Neuronal stem cell (in vitro differentiated cells): ENCODE data around the gene PAF1.

Experiments
- DNase-seq: peaks from one replicate; pipeline ENCODE4 v3.0.0-alpha.2; 2013; ENCODE audit warnings: low spot score
- H2AFZ ChIP-seq: one replicate; pipeline ENCODE4 v1.6.1; 2013; ENCODE audit warnings: mild to moderate bottlenecking, low read length, inconsistent platforms
- H2AK5ac ChIP-seq: 2 replicates; pipeline ENCODE4 v1.6.1; 2013; ENCODE audit warnings: low read depth, mild to moderate bottlenecking, inconsistent platforms, low read length, moderate library complexity, mixed read lengths
- H2BK120ac ChIP-seq: 2 replicates; pipeline ENCODE4 v1.6.1; 2013; ENCODE audit warnings: low read depth, mild to moderate bottlenecking, inconsistent platforms, low read length, moderate library complexity, mixed read lengths
- H2BK12ac ChIP-seq: one replicate; pipeline ENCODE4 v1.6.1; 2013; ENCODE audit warnings: low read length, inconsistent platforms
- H2BK15ac ChIP-seq: 2 replicates; pipeline ENCODE4 v1.6.1; 2013; ENCODE audit warnings: mild to moderate bottlenecking, low read length, inconsistent platforms, mixed read lengths
- H2BK5ac ChIP-seq: one replicate; pipeline ENCODE4 v1.6.1; 2013; ENCODE audit warnings: inconsistent platforms, mild to moderate bottlenecking, low read length, moderate library complexity
- H3K14ac ChIP-seq: one replicate; pipeline ENCODE4 v1.6.1; 2013; ENCODE audit warnings: low read length, inconsistent platforms
- H3K18ac ChIP-seq: 2 replicates; pipeline ENCODE4 v1.6.1; 2013; ENCODE audit warnings: low read length, inconsistent platforms
- H3K23ac ChIP-seq: 2 replicates; pipeline ENCODE4 v1.6.1; 2013; ENCODE audit warnings: low read depth, mild to moderate bottlenecking, mixed read lengths, low read length, inconsistent platforms; ENCODE audit not compliant: poor library complexity
- H3K27ac ChIP-seq: replicated peaks from 3 replicates; pipeline ENCODE4 v1.5.1; 2013; ENCODE audit warnings: low read length, inconsistent platforms
- H3K27me3 ChIP-seq, 3 experiments: 2 replicates each; pipeline ENCODE4 v1.6.1; 2013; ENCODE audit warnings: low read length in 3 of 3, mild to moderate bottlenecking in 2 of 3, inconsistent platforms in 1 of 3, low read depth in 1 of 3, mixed read lengths in 1 of 3, moderate library complexity in 1 of 3; ENCODE audit not compliant: control insufficient read depth in 3 of 3, insufficient read depth in 3 of 3
- H3K36me3 ChIP-seq, 2 donors: replicated peaks in 1 of 2; 2 replicates each; pipeline ENCODE4 v1.6.1; 2013; ENCODE audit warnings: low read length in 2 of 2; ENCODE audit not compliant: control insufficient read depth in 2 of 2, insufficient read depth in 2 of 2
- H3K4ac ChIP-seq: 2 replicates; pipeline ENCODE4 v1.6.1; 2013; ENCODE audit warnings: inconsistent platforms, mild to moderate bottlenecking, low read length, moderate library complexity
- H3K4me1 ChIP-seq, 2 donors: 1 replicate in 1 of 2; 2 replicates in 1 of 2; pipeline ENCODE4 v1.6.1; 2013; ENCODE audit warnings: low read length in 2 of 2, low read depth in 1 of 2; ENCODE audit not compliant: control insufficient read depth in 2 of 2, insufficient read depth in 1 of 2
- H3K4me2 ChIP-seq: one replicate; pipeline ENCODE4 v1.6.1; 2013; ENCODE audit warnings: mild to moderate bottlenecking, low read length, inconsistent platforms; ENCODE audit not compliant: insufficient read depth, poor library complexity, severe bottlenecking
- H3K4me3 ChIP-seq, 2 donors: 2 replicates each; pipeline ENCODE4 v1.5.1; 2013; ENCODE audit warnings: low read length in 2 of 2, mild to moderate bottlenecking in 2 of 2, inconsistent platforms in 1 of 2, moderate library complexity in 1 of 2
- H3K79me1 ChIP-seq: one replicate; pipeline ENCODE4 v1.6.1; 2013; ENCODE audit warnings: low read depth, mild to moderate bottlenecking, inconsistent platforms, low read length, moderate library complexity
- H3K9ac ChIP-seq: one replicate; pipeline ENCODE4 v1.6.1; 2013; ENCODE audit warnings: mild to moderate bottlenecking, low read depth, low read length, inconsistent platforms; ENCODE audit not compliant: poor library complexity
- H3K9me3 ChIP-seq, 2 donors: replicated peaks in 1 of 2; 2 replicates each; pipeline versions ENCODE3 to v1.6.1; 2013; ENCODE audit warnings: low read length in 2 of 2, mild to moderate bottlenecking in 2 of 2, inconsistent platforms in 1 of 2, low read depth in 1 of 2, mixed read lengths in 1 of 2, moderate library complexity in 1 of 2; ENCODE audit not compliant: control insufficient read depth in 2 of 2, insufficient read depth in 1 of 2
- H4K8ac ChIP-seq: one replicate; pipeline ENCODE4 v1.6.1; 2013; ENCODE audit warnings: low read depth, mild to moderate bottlenecking, inconsistent platforms, low read length, moderate library complexity
- H4K91ac ChIP-seq: one replicate; pipeline ENCODE4 v1.6.1; 2013; ENCODE audit warnings: low read length, low read depth, mild to moderate bottlenecking, inconsistent platforms; ENCODE audit not compliant: poor library complexity
- WGBS, 2 donors: extraction: QIAGEN DNeasy Blood & Tissue Kit; methylation state at CpG; one replicate each; pipeline ENCODE4 v1.1.7; 2013; ENCODE audit warnings: missing lambda C conversion rate in 2 of 2, mixed read lengths in 1 of 2; ENCODE audit not compliant: insufficient read length in 2 of 2, insufficient replicate concordance in 1 of 2; ENCODE audit errors: extremely low coverage in 2 of 2; 5-methylcytosine and 5-hydroxymethylcytosine counted together

The PAF1 gene

GRCh38 chr19:39416152-39417120 lies 25.5 kb upstream of the PAF1 start:
- H2BK5ac ChIP-seq, result no peak overlapping the region
- no peak overlapping the region for H4K8ac ChIP-seq
- peaks cover 46 to 71% of the 10 kb centered on the region in 2 donors for H3K36me3 ChIP-seq
- no peak overlapping the region for H2AFZ ChIP-seq
- no peak overlapping the region for H2BK12ac ChIP-seq
- peak overlapping the region; percentile 88 for H2AK5ac ChIP-seq
- no peak overlapping the region for H4K91ac ChIP-seq
- H3K23ac ChIP-seq, result no peak overlapping the region
- peaks cover 18% of the 10 kb centered on the region for H3K79me1 ChIP-seq
- H3K18ac ChIP-seq, result peak overlapping the region; percentile 11
- peak overlapping the region; percentile 38 for H3K14ac ChIP-seq
- DNase-seq, result no peak
- no peak overlapping the region for H2BK120ac ChIP-seq
- WGBS, 2 donors, result no CpG with 5 or more reads among the region's 27 CpGs
- H2BK15ac ChIP-seq, result no peak overlapping the region
- no peaks in the 10 kb centered on the region for H3K9me3 ChIP-seq
- H3K4me1 ChIP-seq, result peaks cover 13 to 24% of the 10 kb centered on the region in 2 donors
- H3K27ac ChIP-seq, result no peak overlapping the region
- no peak overlapping the region for H3K4me2 ChIP-seq
- no peak overlapping the region for H3K4ac ChIP-seq
- H3K27me3 ChIP-seq, result no peaks in the 10 kb centered on the region
- H3K9ac ChIP-seq, result no peak overlapping the region
- no peak overlapping the region for H3K4me3 ChIP-seq

- Histone ChIP-seq H3K4me1 (peaks cover 23 to 31% of the 10 kb centered on the region in 2 donors), H2BK15ac (no peak overlapping the region), H3K27me3 (no peaks in the 10 kb centered on the region), H3K23ac (peak overlapping the region; percentile 80), H3K36me3 (peaks cover 37 to 60% of the 10 kb centered on the region in 2 donors), H4K8ac (no peak overlapping the region), H3K9me3 (no peaks in the 10 kb centered on the region), H4K91ac (no peak overlapping the region), H3K9ac (peak overlapping the region; percentile 14), H3K4me2 (peak overlapping the region; percentile 36), H2BK12ac (no peak overlapping the region), H3K18ac (no peak overlapping the region), H3K4ac (no peak overlapping the region), H2AK5ac (no peak overlapping the region), H2AFZ (no peak overlapping the region), H3K27ac (no peak overlapping the region), H2BK120ac (no peak overlapping the region), H3K4me3 (peak overlapping the region; percentile 47 to 95), H3K14ac (no peak overlapping the region), H2BK5ac (no peak overlapping the region), H3K79me1 (peaks cover 16% of the 10 kb centered on the region)
- no peak for DNase-seq
- WGBS, 2 donors, result no CpG with 5 or more reads among the region's 35 CpGs
Measured at GRCh38 chr19:39415111-39416046, 24.5 kb upstream of the PAF1 start.

- H3K9me3 ChIP-seq, result no peaks in the 10 kb centered on the region
- peaks cover 28 to 35% of the 10 kb centered on the region in 2 donors for H3K4me1 ChIP-seq
- H2BK12ac ChIP-seq, result no peak overlapping the region
- DNase-seq, result no peak
- WGBS, 2 donors, result no CpG with 5 or more reads among the region's 18 CpGs
- peak overlapping the region; percentile 4 for H3K4ac ChIP-seq
- peak overlapping the region; percentile 100 for H2AK5ac ChIP-seq
- H2BK120ac ChIP-seq, result no peak overlapping the region
- peak overlapping the region; percentile 14 for H2BK15ac ChIP-seq
- H3K18ac ChIP-seq, result peak overlapping the region; percentile 86
- peak overlapping the region; percentile 87 for H3K4me2 ChIP-seq
- peak overlapping the region; percentile 95 for H3K27ac ChIP-seq
- H3K79me1 ChIP-seq, result peaks cover 16% of the 10 kb centered on the region
- no peak overlapping the region for H4K8ac ChIP-seq
- peak overlapping the region; percentile 94 for H2AFZ ChIP-seq
- peak overlapping the region; percentile 93 for H3K9ac ChIP-seq
- H3K27me3 ChIP-seq, result peaks cover 0 to 2% (median 0%) of the 10 kb centered on the region in 3 experiments
- peak overlapping the region; percentile 12 for H3K14ac ChIP-seq
- H4K91ac ChIP-seq, result no peak overlapping the region
- H3K4me3 ChIP-seq, result peak overlapping the region; percentile 88 to 95
- H3K23ac ChIP-seq, result peak overlapping the region; percentile 96
- H3K36me3 ChIP-seq, result peaks cover 31 to 49% of the 10 kb centered on the region in 2 donors
- peak overlapping the region; percentile 98 for H2BK5ac ChIP-seq
Measured at GRCh38 chr19:39413911-39414608, 23.2 kb upstream of the PAF1 start.
